GM23338 (cell line): ENCODE measurements around the gene ATF4. TPM values are rescaled to one million over a fixed set of nuclear protein-coding genes. Genes with fewer than 3 reads are reported as not detected.

Experiments used
- ATAC-seq: fragments of 200-7000 bp; cut with Tn5 transposase; 3 replicates; pipeline ENCODE4 v1.9.1; 2020
- DNase-seq: peaks from one replicate; pipeline ENCODE4 v3.0.0-alpha.2; 2015; ENCODE audit warnings: low spot score
- H2AFZ ChIP-seq: fragments of 200-600 bp; sonication (generic); 2 replicates; pipeline ENCODE4 v1.8.0; 2016; ENCODE audit warnings: antibody characterized with exemption, mild to moderate bottlenecking, moderate library complexity
- H3F3A ChIP-seq: fragments of 200-600 bp; sonication (generic); replicated peaks from 2 replicates; pipeline ENCODE4 v1.8.0; 2017; ENCODE audit warnings: antibody characterized with exemption, mixed run types, low read depth
- H3K27ac ChIP-seq: fragments of 200-600 bp; sonication (generic); 2 replicates; pipeline ENCODE4 v1.6.1; 2016; ENCODE audit warnings: low read depth
- H3K27me3 ChIP-seq: fragments of 200-600 bp; sonication (generic); 2 replicates; pipeline ENCODE4 v1.8.0; 2016; ENCODE audit warnings: mild to moderate bottlenecking, mixed run types, moderate library complexity; ENCODE audit not compliant: insufficient read depth
- H3K36me3 ChIP-seq: fragments of 200-600 bp; sonication (generic); 2 replicates; pipeline ENCODE4 v1.8.0; 2016; ENCODE audit warnings: mild to moderate bottlenecking; ENCODE audit not compliant: insufficient read depth
- H3K4me1 ChIP-seq: fragments of 200-600 bp; sonication (generic); 2 replicates; pipeline ENCODE4 v1.8.0; 2016; ENCODE audit warnings: mild to moderate bottlenecking, moderate library complexity; ENCODE audit not compliant: insufficient read depth
- H3K4me2 ChIP-seq: fragments of 200-600 bp; sonication (generic); 2 replicates; pipeline ENCODE4 v1.7.1; 2017; ENCODE audit warnings: mixed run types
- H3K4me3 ChIP-seq: fragments of 200-600 bp; sonication (generic); 2 replicates; pipeline ENCODE4 v1.6.1; 2016; ENCODE audit warnings: mixed run types
- H3K79me2 ChIP-seq: fragments of 200-600 bp; sonication (generic); replicated peaks from 2 replicates; pipeline ENCODE4 v1.8.0; 2017; ENCODE audit warnings: mild to moderate bottlenecking; ENCODE audit not compliant: insufficient read depth
- H3K9me2 ChIP-seq: fragments of 200-600 bp; sonication (generic); 2 replicates; pipeline ENCODE4 v1.8.0; 2017; ENCODE audit not compliant: insufficient read depth
- H4K20me1 ChIP-seq: fragments of 200-600 bp; sonication (generic); replicated peaks from 2 replicates; pipeline ENCODE4 v1.8.0; 2017; ENCODE audit warnings: mild to moderate bottlenecking; ENCODE audit not compliant: insufficient read depth
- H3K27ac Mint-ChIP-seq: 2 replicates; pipeline ENCODE4 v1.8.0; 2020; ENCODE audit warnings: inconsistent platforms, mild to moderate bottlenecking, moderate library complexity, mixed read lengths
- H3K27me3 Mint-ChIP-seq: 3 replicates; pipeline ENCODE4 v1.8.0; 2022; ENCODE audit warnings: low read depth, mild to moderate bottlenecking, moderate library complexity, mixed read lengths, inconsistent platforms; ENCODE audit not compliant: insufficient read depth, poor library complexity
- H3K36me3 Mint-ChIP-seq: 3 replicates; pipeline ENCODE4 v1.8.0; 2021; ENCODE audit warnings: low read depth, mild to moderate bottlenecking, inconsistent platforms, moderate library complexity, mixed read lengths
- H3K4me1 Mint-ChIP-seq: 3 replicates; pipeline ENCODE4 v1.8.0; 2020; ENCODE audit warnings: mild to moderate bottlenecking, inconsistent platforms, mixed read lengths
- H3K4me3 Mint-ChIP-seq: 3 replicates; pipeline ENCODE4 v1.8.0; 2021; ENCODE audit warnings: moderate library complexity, mild to moderate bottlenecking, inconsistent platforms, mixed read lengths
- H3K9me3 Mint-ChIP-seq: 3 replicates; pipeline ENCODE4 v1.8.0; 2020; ENCODE audit warnings: moderate library complexity, mild to moderate bottlenecking, inconsistent platforms, mixed read lengths
- CREB1 ChIP-seq: fragments of 250-450 bp; sonication (Bioruptor Pico); IDR thresholded peaks from 2 replicates; pipeline ENCODE4 v1.5.0; 2020; ENCODE audit warnings: low read depth, mild to moderate bottlenecking, moderate library complexity
- EZH2 ChIP-seq: fragments of 200-600 bp; sonication (generic); IDR thresholded peaks from one replicate; pipeline ENCODE4 v1.8.0; 2017; ENCODE audit warnings: antibody characterized with exemption, mild to moderate bottlenecking, low read depth; ENCODE audit not compliant: unreplicated experiment
- EZH2phosphoT487 ChIP-seq: fragments of 200-600 bp; sonication (generic); IDR thresholded peaks from one replicate; pipeline ENCODE4 v1.8.1; 2018; ENCODE audit warnings: antibody characterized with exemption; ENCODE audit not compliant: unreplicated experiment
- JUNB ChIP-seq: IDR thresholded peaks from one replicate; pipeline ENCODE4 v1.6.1; 2016; ENCODE audit warnings: antibody characterized with exemption; ENCODE audit not compliant: unreplicated experiment
- NANOG ChIP-seq: IDR thresholded peaks from 2 replicates; pipeline ENCODE4 v1.6.1; 2016; ENCODE audit warnings: antibody characterized with exemption, borderline replicate concordance
- POLR2AphosphoS5 ChIP-seq: IDR thresholded peaks from 2 replicates; pipeline ENCODE4 v1.6.1; 2016; ENCODE audit warnings: antibody characterized with exemption, low read depth
- REST ChIP-seq: IDR thresholded peaks from one replicate; pipeline ENCODE4 v1.6.1; 2018; ENCODE audit warnings: antibody characterized with exemption; ENCODE audit not compliant: unreplicated experiment
- STAT1 ChIP-seq: IDR thresholded peaks from one replicate; pipeline ENCODE4 v1.6.1; 2016; ENCODE audit warnings: antibody characterized with exemption; ENCODE audit not compliant: unreplicated experiment
- ZNF114 ChIP-seq: fragments of 250-450 bp; sonication (Bioruptor Pico); IDR thresholded peaks from 2 replicates; pipeline ENCODE4 v1.5.0; 2020; ENCODE audit warnings: mild to moderate bottlenecking, moderate library complexity
- ZNF331 ChIP-seq: fragments of 250-450 bp; sonication (Bioruptor Pico); IDR thresholded peaks from 2 replicates; pipeline ENCODE4 v1.5.0; 2020; ENCODE audit warnings: low read depth, mild to moderate bottlenecking, moderate library complexity
- polyA plus RNA-seq: library from polyadenylated mRNA; unstranded; fragments of >200 nt; fragmentation: Nextera tagmentation; extraction: Ambion mirVana; gene quantifications from 2 replicates; pipeline ENCODE4 v1.2.1, GENCODE V29; 2016
- total RNA-seq: library from RNA; depleted of rRNA; stranded (reverse); fragments of >200 nt; shearing (Covaris generic); gene quantifications from 2 replicates; pipeline ENCODE4 v1.2.3, GENCODE V29; 2014
- TF ChIP-seq, protein P1 (sequence below), 2 experiments: fragments of 200-600 bp in 1 of 2; sonication (generic) in 1 of 2; conservative IDR thresholded peaks; 2 replicates each; pipeline versions ENCODE4 v1.5.1 to v1.6.1; 2016 to 2017; ENCODE audit warnings: antibody characterized with exemption in 2 of 2, low read depth in 2 of 2, mild to moderate bottlenecking in 2 of 2, moderate library complexity in 1 of 2
- TF ChIP-seq, protein P2 (sequence below): IDR thresholded peaks from 2 replicates; pipeline ENCODE4 v1.6.1; 2016; ENCODE audit warnings: antibody characterized with exemption

The ATF4 gene
- total and polyA plus RNA-seq, 2 experiments from 2014 or later: 446 to 553 TPM

GRCh38 chr22:39514373-39514973, 5.9 kb upstream of the ATF4 start:
- ATAC-seq (peak; percentile 11; the same call in 2 of the 3 replicates), DNase-seq (peak; percentile 81)
- Histone ChIP-seq H3F3A (peaks cover 20% of the 10 kb centered on the region), H2AFZ (no peak overlapping the region), H3K79me2 (peaks cover 7% of the 10 kb centered on the region), H4K20me1 (peaks cover 73% of the 10 kb centered on the region), H3K36me3 (peaks cover 54% of the 10 kb centered on the region), H3K27ac (no peak overlapping the region), H3K9me2 (no peaks in the 10 kb centered on the region), H3K4me3 (no peak overlapping the region), H3K4me2 (no peak overlapping the region), H3K27me3 (peaks cover 44% of the 10 kb centered on the region), H3K4me1 (peaks cover 3% of the 10 kb centered on the region)
- Mint-ChIP-seq H3K4me3 (no peak overlapping the region), H3K27ac (no peak overlapping the region), H3K27me3 (peaks cover 59% of the 10 kb centered on the region), H3K36me3 (peaks cover 80% of the 10 kb centered on the region), H3K4me1 (peaks cover 7% of the 10 kb centered on the region), H3K9me3 (no peaks in the 10 kb centered on the region; the same call in 2 of the 3 replicates)
- TF ChIP-seq EZH2phosphoT487: no peak
- TF ChIP-seq, protein P1, sequence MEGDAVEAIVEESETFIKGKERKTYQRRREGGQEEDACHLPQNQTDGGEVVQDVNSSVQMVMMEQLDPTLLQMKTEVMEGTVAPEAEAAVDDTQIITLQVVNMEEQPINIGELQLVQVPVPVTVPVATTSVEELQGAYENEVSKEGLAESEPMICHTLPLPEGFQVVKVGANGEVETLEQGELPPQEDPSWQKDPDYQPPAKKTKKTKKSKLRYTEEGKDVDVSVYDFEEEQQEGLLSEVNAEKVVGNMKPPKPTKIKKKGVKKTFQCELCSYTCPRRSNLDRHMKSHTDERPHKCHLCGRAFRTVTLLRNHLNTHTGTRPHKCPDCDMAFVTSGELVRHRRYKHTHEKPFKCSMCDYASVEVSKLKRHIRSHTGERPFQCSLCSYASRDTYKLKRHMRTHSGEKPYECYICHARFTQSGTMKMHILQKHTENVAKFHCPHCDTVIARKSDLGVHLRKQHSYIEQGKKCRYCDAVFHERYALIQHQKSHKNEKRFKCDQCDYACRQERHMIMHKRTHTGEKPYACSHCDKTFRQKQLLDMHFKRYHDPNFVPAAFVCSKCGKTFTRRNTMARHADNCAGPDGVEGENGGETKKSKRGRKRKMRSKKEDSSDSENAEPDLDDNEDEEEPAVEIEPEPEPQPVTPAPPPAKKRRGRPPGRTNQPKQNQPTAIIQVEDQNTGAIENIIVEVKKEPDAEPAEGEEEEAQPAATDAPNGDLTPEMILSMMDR (conservative IDR thresholded peaks at IDR 0.05; ENCODE audit: low read depth in 2 of 2): peak; percentile 75 to 76

DNA sequence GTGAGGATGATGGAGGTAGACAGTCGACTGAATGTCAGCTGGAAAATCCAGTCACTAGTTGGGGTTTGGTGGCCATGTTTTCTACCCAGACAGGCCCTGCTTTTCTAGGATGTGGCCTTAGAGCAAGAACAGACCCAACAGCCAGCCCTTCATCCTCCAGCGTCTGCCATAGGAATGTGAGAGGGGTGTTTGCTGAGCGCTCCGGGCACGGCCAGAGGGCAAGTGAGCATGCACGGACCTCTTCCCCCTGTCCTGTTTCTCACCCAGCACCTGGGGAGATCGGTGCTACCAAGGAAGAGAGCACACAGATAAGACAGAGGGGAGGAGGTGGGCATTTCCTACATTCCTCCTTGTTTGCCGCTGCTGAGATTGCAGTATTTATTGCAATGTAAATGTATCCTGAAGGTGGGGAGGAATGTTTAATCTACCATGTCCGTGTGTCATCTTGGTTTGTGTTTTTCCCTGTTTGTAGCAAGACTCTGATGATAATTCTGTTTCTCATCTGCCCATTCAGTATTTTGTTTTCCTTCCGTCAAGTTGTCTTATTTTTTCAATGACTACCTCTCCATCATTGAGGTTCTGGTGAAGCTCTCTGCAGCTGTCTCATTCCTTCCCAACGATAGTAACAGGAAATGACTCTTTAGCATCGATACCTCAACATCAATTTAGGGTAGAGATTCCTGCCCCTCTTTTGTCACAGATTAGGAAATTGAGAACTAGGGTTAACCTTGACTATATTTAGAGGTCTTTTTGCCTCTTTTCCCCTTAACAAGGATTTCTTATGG, 4.9 kb upstream of the ATF4 start:
- no peak for ATAC-seq
- no peaks in the 10 kb centered on the region for H3K9me2 ChIP-seq
- peaks cover 19% of the 10 kb centered on the region for H3F3A ChIP-seq
- Mint-ChIP-seq H3K27ac (no peak overlapping the region), H3K4me1 (peaks cover 7% of the 10 kb centered on the region), H3K36me3 (peaks cover 75% of the 10 kb centered on the region), H3K27me3 (peaks cover 54% of the 10 kb centered on the region), H3K4me3 (no peak overlapping the region), H3K9me3 (peaks cover 3% of the 10 kb centered on the region; the same call in 2 of the 3 replicates)
- peaks cover 8% of the 10 kb centered on the region for H3K79me2 ChIP-seq
- H3K4me3 ChIP-seq: no peak overlapping the region
- H4K20me1 ChIP-seq: peaks cover 63% of the 10 kb centered on the region
- no peak for DNase-seq
- H3K4me2 ChIP-seq: no peak overlapping the region
- peaks cover 52% of the 10 kb centered on the region for H3K36me3 ChIP-seq
- H2AFZ ChIP-seq: no peak overlapping the region
- H3K27me3 ChIP-seq: peaks cover 34% of the 10 kb centered on the region
- no peak overlapping the region for H3K27ac ChIP-seq
- peaks cover 3% of the 10 kb centered on the region for H3K4me1 ChIP-seq
- TF ChIP-seq EZH2: no peak
- no peak for TF ChIP-seq JUNB
- TF ChIP-seq REST: no peak
- no peak for TF ChIP-seq POLR2AphosphoS5
- no peak for TF ChIP-seq CREB1 (CRISPR knock-in tag)
- no peak for TF ChIP-seq STAT1
- TF ChIP-seq, protein P2, sequence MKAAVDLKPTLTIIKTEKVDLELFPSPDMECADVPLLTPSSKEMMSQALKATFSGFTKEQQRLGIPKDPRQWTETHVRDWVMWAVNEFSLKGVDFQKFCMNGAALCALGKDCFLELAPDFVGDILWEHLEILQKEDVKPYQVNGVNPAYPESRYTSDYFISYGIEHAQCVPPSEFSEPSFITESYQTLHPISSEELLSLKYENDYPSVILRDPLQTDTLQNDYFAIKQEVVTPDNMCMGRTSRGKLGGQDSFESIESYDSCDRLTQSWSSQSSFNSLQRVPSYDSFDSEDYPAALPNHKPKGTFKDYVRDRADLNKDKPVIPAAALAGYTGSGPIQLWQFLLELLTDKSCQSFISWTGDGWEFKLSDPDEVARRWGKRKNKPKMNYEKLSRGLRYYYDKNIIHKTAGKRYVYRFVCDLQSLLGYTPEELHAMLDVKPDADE: no peak
- no peak for TF ChIP-seq EZH2phosphoT487
- TF ChIP-seq, protein P1 (conservative IDR thresholded peaks at IDR 0.05; ENCODE audit: low read depth in 2 of 2): no peak
- no peak for TF ChIP-seq NANOG
- TF ChIP-seq ZNF114 (CRISPR knock-in tag): no peak
- TF ChIP-seq ZNF331: no peak
